ENCODE data around the gene GUCY1B1. TPM values are rescaled to one million over a fixed set of nuclear protein-coding genes. Genes with fewer than 3 reads are reported as not detected.

GUCY1B1 gene
- polyA plus RNA-seq, 1 experiment: 2.2 TPM

- no peaks in the 10 kb centered on the region for H3K36me3 ChIP-seq (ENCODE audit: control insufficient read depth, insufficient read depth, low read length)
- ChIA-PET POLR2A (no interaction called here), CTCF (interaction anchor here (0.9 kb wide), 1 partner anchor 343 kb away, joined by 3 read pairs; no protein-coding TSS in a partner anchor)
- no peak overlapping the region for H3K4me3 ChIP-seq (ENCODE audit: low read depth, low read length)
- H3K27me3 ChIP-seq (ENCODE audit: control insufficient read depth, insufficient read depth, low read length): no peaks in the 10 kb centered on the region
- TF ChIP-seq CTCF (IDR thresholded peaks at IDR 0.05; ENCODE audit: insufficient read depth, low read depth, low read length): no peak
- no peak for DNase-seq (ENCODE audit: low read depth)
Observed at GRCh38 chr4:155784637-155785036, 25.8 kb downstream of the GUCY1B1 start.

GRCh38 chr4:155785828-155786227 is 27.0 kb downstream of the GUCY1B1 start:
- no peaks in the 10 kb centered on the region for H3K27me3 ChIP-seq (ENCODE audit: control insufficient read depth, insufficient read depth, low read length)
- CTCF ChIA-PET: interaction anchor here (0.6 to 2.0 kb wide), 3 partner anchors 342 to 386 kb away, joined by 3 to 22 read pairs (median 17); no protein-coding TSS in a partner anchor
- DNase-seq (ENCODE audit: low read depth): no peak
- TF ChIP-seq CTCF (IDR thresholded peaks at IDR 0.05; ENCODE audit: insufficient read depth, low read depth, low read length): no peak
- no peaks in the 10 kb centered on the region for H3K36me3 ChIP-seq (ENCODE audit: control insufficient read depth, insufficient read depth, low read length)
- no peak overlapping the region for H3K4me3 ChIP-seq (ENCODE audit: low read depth, low read length)
- POLR2A ChIA-PET: no interaction called here

- peak; percentile 90 for TF ChIP-seq CTCF (IDR thresholded peaks at IDR 0.05; ENCODE audit: insufficient read depth, low read depth, low read length)
- DNase-seq (ENCODE audit: low read depth): no peak
- H3K4me3 ChIP-seq (ENCODE audit: low read depth, low read length): no peak overlapping the region
- H3K27me3 ChIP-seq (ENCODE audit: control insufficient read depth, insufficient read depth, low read length): no peaks in the 10 kb centered on the region
- ChIA-PET CTCF (interaction anchor here (0.5 to 2.0 kb wide), 25 partner anchors 9 to 387 kb away, joined by 3 to 22 read pairs (median 4); no protein-coding TSS in a partner anchor), POLR2A (interaction anchor here (0.7 kb wide), 1 partner anchor 10 kb away, joined by 3 read pairs; no protein-coding TSS in a partner anchor)
- no peaks in the 10 kb centered on the region for H3K36me3 ChIP-seq (ENCODE audit: control insufficient read depth, insufficient read depth, low read length)
Observed at GRCh38 chr4:155787113-155787710, 28.4 kb downstream of the GUCY1B1 start.

- H3K4me3 ChIP-seq (ENCODE audit: low read depth, low read length): no peak overlapping the region
- ChIA-PET POLR2A (no interaction called here), CTCF (interaction anchor here (0.6 to 1.1 kb wide), 5 partner anchors 163 to 564 kb away, joined by 3 to 4 read pairs (median 3); no protein-coding TSS in a partner anchor)
- DNase-seq (ENCODE audit: low read depth): no peak
- H3K36me3 ChIP-seq (ENCODE audit: control insufficient read depth, insufficient read depth, low read length): no peaks in the 10 kb centered on the region
- TF ChIP-seq CTCF (IDR thresholded peaks at IDR 0.05; ENCODE audit: insufficient read depth, low read depth, low read length): no peak
- H3K27me3 ChIP-seq (ENCODE audit: control insufficient read depth, insufficient read depth, low read length): no peaks in the 10 kb centered on the region
Observed at GRCh38 chr4:155789391-155789790, 30.6 kb downstream of the GUCY1B1 start.

GRCh38 chr4:155789982-155790381 is 31.2 kb downstream of the GUCY1B1 start:
- TF ChIP-seq CTCF (IDR thresholded peaks at IDR 0.05; ENCODE audit: insufficient read depth, low read depth, low read length): no peak
- H3K36me3 ChIP-seq (ENCODE audit: control insufficient read depth, insufficient read depth, low read length): no peaks in the 10 kb centered on the region
- no peak for DNase-seq (ENCODE audit: low read depth)
- ChIA-PET CTCF (interaction anchor here (1.1 kb wide), 1 partner anchor 261 kb away, joined by 3 read pairs; no protein-coding TSS in a partner anchor), POLR2A (no interaction called here)
- H3K4me3 ChIP-seq (ENCODE audit: low read depth, low read length): no peak overlapping the region
- H3K27me3 ChIP-seq (ENCODE audit: control insufficient read depth, insufficient read depth, low read length): no peaks in the 10 kb centered on the region
